RWPE2 (cell line): ENCODE data around the gene HS3ST6.
"Not testable (repeated sequence)": the region's sequence is repeated elsewhere in the genome, so short reads cannot be mapped to it uniquely, and the experiment has no call there.

Source experiments
- ATAC-seq: fragments of 200-7000 bp; cut with Tn5 transposase; 3 replicates; pipeline ENCODE4 v1.9.1; 2021; ENCODE audit warnings: low read depth
- DNase-seq: peaks from one replicate; pipeline ENCODE4 v3.0.0-alpha.2; 2020; ENCODE audit warnings: low spot score
- H3K27ac ChIP-seq: fragments of 450-650 bp; 2 replicates; pipeline ENCODE4 v1.5.1; 2017; ENCODE audit warnings: mild to moderate bottlenecking; ENCODE audit not compliant: poor library complexity, severe bottlenecking
- H3K27me3 ChIP-seq: fragments of 250-450 bp; sonication (Bioruptor Pico); 2 replicates; pipeline ENCODE4 v1.5.1; 2021; ENCODE audit warnings: mild to moderate bottlenecking, moderate library complexity; ENCODE audit not compliant: insufficient read depth, poor library complexity, severe bottlenecking
- H3K36me3 ChIP-seq: fragments of 250-450 bp; sonication (Bioruptor Pico); 2 replicates; pipeline ENCODE4 v1.5.1; 2020; ENCODE audit warnings: low read depth, mild to moderate bottlenecking, moderate library complexity
- H3K4me1 ChIP-seq: fragments of 250-450 bp; sonication (Bioruptor Pico); 2 replicates; pipeline ENCODE4 v1.5.1; 2021; ENCODE audit warnings: mild to moderate bottlenecking, moderate library complexity; ENCODE audit not compliant: insufficient read depth, poor library complexity, severe bottlenecking
- H3K4me3 ChIP-seq: fragments of 250-450 bp; sonication (Bioruptor Pico); 2 replicates; pipeline ENCODE4 v1.5.1; 2021; ENCODE audit warnings: mild to moderate bottlenecking, moderate library complexity; ENCODE audit not compliant: severe bottlenecking
- H3K9me3 ChIP-seq: fragments of 250-450 bp; sonication (Bioruptor Pico); 2 replicates; pipeline ENCODE4 v1.5.1; 2021; ENCODE audit warnings: mild to moderate bottlenecking, moderate library complexity; ENCODE audit not compliant: severe bottlenecking
- CTCF ChIP-seq: fragments of 450-650 bp; IDR thresholded peaks from one replicate; pipeline ENCODE4 v1.5.1; 2017; ENCODE audit warnings: mild to moderate bottlenecking, moderate library complexity; ENCODE audit not compliant: poor library complexity, severe bottlenecking

The HS3ST6 gene

DNA sequence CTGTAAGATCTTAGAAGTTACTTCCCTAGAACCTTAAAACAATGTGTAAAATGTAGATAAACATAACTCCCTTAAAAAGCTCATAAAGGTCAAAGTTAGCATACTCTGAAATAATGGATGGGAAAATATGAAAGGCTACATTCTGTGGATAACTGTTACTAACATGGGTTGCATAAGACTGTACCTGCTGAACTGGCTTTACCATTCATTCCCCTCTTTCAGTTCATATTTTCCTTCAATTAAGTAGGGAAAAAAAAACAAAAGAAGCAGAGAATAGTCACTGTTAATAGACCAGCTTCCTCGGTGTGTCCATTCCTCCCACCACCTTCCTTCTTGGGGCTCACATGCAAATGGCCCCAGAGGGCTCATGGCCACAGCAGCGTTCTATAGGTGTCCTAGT, 38.7 kb downstream of the HS3ST6 start:
- Histone ChIP-seq H3K4me3 (no peak overlapping the region), H3K27ac (no peak overlapping the region), H3K4me1 (no peaks in the 10 kb centered on the region), H3K36me3 (no peaks in the 10 kb centered on the region), H3K9me3 (no peaks in the 10 kb centered on the region), H3K27me3 (no peaks in the 10 kb centered on the region)
- no peak for TF ChIP-seq CTCF
- DNase-seq (no peak), ATAC-seq (no peak)

DNA sequence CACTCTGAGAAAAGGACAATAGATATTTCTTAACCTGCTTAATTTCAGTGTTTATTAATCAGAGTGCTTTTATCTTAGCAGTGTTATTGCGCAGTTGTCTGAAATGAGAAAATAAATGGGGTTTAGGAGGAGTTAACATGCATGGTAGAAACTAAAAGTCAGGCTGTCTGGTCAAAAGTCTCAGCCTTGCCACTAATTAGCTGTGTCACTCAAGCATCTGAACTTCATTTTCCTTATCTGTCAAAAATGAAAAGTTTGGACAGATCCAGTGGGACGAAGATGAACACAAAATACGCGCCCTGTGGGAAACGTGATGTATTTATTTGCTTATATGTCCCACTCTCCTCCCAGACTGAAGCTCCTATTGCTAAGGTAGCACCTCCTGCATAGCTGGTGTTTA, 40.0 kb downstream of the HS3ST6 start:
- no peaks in the 10 kb centered on the region for H3K27me3 ChIP-seq
- no peak for TF ChIP-seq CTCF
- H3K27ac ChIP-seq = no peak overlapping the region
- H3K4me3 ChIP-seq = no peak overlapping the region
- H3K36me3 ChIP-seq = no peaks in the 10 kb centered on the region
- H3K9me3 ChIP-seq = no peaks in the 10 kb centered on the region
- H3K4me1 ChIP-seq = no peaks in the 10 kb centered on the region
- ATAC-seq (no peak), DNase-seq (no peak)

DNA sequence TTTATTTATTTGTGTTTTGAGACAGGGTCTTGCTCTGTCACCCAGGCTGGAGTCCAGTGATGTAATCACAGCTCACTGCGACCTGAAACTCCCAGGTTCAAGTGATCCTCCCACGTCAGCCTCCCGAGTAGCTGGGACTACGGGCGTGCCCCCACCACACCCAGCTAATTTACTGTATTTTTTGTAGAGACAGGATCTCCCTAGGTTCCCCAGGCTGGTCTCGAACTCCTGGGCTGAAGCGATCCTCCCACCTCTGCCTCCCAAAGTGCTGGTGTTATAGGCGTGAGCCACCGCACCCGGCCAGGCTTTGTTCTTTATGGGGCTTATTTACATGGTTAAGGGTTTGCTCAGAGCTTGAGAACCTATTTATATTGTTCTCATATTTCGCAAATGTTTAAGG, 40.4 kb downstream of the HS3ST6 start:
- Histone ChIP-seq H3K4me1 (no peaks in the 10 kb centered on the region), H3K36me3 (no peaks in the 10 kb centered on the region), H3K27me3 (no peaks in the 10 kb centered on the region), H3K27ac (no peak overlapping the region), H3K9me3 (no peaks in the 10 kb centered on the region), H3K4me3 (no peak overlapping the region)
- DNase-seq (no peak), ATAC-seq (no peak)
- no peak for TF ChIP-seq CTCF

DNA sequence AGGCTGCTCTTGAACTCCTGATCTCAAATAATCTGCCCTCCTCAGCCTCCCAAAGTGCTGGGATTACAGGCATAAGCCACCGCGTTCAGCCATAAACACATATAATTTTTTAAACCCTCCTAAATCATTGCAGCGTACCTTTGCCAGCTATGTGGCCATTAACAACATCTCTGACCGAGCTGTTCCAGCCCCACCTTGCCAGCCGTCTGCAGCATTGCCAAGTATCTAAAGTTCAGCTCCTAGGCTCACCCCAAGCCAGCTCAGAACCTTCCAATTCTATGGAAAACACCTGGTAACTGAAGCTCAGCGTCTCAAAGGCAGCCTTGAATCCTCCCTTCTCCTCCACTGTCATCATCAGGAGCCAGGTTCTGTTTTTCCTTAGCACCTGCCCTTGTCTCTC, 41.1 kb downstream of the HS3ST6 start:
- Histone ChIP-seq H3K36me3 (no peaks in the 10 kb centered on the region), H3K27me3 (no peaks in the 10 kb centered on the region), H3K27ac (no peak overlapping the region), H3K9me3 (no peaks in the 10 kb centered on the region), H3K4me3 (no peak overlapping the region), H3K4me1 (no peaks in the 10 kb centered on the region)
- TF ChIP-seq CTCF = no peak
- ATAC-seq (no peak), DNase-seq (no peak)

DNA sequence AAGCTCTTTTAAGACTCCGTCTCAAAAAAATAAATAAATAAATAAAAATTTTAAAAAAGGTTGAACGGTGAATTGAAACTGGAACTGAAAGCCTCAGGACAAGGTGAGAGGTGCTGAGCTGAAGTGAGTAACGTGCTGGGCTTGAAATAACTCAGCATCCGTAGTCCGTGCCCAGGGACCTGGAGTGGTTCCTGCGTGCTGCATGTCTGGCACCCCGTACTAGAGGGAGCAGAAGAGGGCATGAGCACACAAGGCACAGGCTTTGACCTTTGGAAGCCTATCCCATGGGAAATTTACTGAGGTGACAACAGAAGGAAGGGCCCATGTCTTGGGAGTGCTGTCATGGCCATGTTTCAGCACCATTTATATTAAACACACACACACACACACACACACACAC, 41.7 kb downstream of the HS3ST6 start:
- ATAC-seq (no peak), DNase-seq (no peak)
- Histone ChIP-seq H3K36me3 (no peaks in the 10 kb centered on the region), H3K27ac (no peak overlapping the region), H3K27me3 (no peaks in the 10 kb centered on the region), H3K9me3 (no peaks in the 10 kb centered on the region), H3K4me1 (no peaks in the 10 kb centered on the region), H3K4me3 (no peak overlapping the region)
- no peak for TF ChIP-seq CTCF

DNA sequence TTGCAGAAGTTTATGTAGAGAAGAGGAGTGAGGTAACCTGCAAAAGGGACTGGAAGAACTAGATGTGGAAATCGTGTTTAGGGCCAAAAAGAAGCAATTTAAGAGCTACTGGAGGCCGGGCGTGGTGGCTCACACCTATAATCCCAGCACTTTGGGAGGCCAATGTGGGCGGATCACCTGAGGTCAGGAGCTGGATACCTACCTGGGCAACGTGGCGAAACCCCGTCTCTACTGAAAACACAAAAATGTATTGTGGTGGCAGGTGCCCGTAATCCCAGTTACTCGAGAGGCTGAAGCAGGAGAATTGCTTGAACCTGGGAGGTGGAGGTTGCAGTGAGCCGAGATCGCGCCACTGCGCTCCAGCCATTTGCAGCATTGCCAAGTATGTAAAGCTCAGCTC, 42.1 kb downstream of the HS3ST6 start:
- not testable (repeated sequence) for H3K36me3 ChIP-seq, H3K27ac ChIP-seq, H3K4me1 ChIP-seq, DNase-seq, H3K4me3 ChIP-seq, H3K9me3 ChIP-seq, H3K27me3 ChIP-seq, ATAC-seq
